ENCODE data around the gene ZFR. TPM values are rescaled to one million over a fixed set of nuclear protein-coding genes. Genes with fewer than 3 reads are reported as not detected.

Gene ZFR
- polyA plus RNA-seq, 1 experiment, result 88.6 TPM

DNA sequence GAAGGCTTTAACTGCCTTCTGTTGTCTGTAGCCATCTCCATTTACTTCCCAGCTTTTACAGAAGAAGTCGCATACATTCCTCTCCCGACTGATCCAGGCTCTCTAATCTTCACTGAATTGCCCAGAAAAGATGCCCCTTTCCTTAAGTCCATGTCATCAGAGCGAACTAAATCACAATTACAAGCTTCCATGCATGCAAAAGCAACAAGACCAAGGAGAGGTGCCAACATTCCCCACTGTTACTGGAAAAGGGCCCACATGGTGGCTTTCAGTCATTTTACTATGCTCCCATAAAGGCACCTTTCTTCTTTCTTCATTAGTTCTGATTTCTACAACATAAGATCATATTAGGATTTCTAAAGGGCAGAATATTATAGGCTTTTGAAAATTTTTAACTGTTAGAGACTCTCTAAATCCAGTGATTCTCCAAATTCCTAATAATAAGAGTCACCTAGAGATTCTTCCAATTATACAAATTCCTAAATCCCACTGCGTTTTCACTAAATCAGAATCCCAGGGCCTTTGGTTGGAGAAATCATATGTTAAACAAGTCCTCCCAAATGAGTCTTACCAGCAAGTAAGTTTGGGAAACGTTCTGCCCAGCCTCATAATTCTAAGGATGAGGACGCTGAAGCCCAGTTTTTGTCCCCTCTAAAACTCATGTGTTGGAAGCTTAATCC, 17.0 kb upstream of the ZFR start:
- no peak for DNase-seq (ENCODE audit: low read depth)
- POLR2A ChIA-PET, result no interaction called here
- Histone ChIP-seq H3K36me3 (ENCODE audit: control insufficient read depth, insufficient read depth, low read length) (no peaks in the 10 kb centered on the region), H3K4me3 (ENCODE audit: low read depth, low read length) (no peak overlapping the region), H3K27me3 (ENCODE audit: control insufficient read depth, insufficient read depth, low read length) (no peaks in the 10 kb centered on the region)
- CTCF ChIA-PET, result interaction anchor here (0.7 kb wide), 1 partner anchor 9 kb away, joined by 5 read pairs; no protein-coding TSS in a partner anchor
- TF ChIP-seq, protein P1, sequence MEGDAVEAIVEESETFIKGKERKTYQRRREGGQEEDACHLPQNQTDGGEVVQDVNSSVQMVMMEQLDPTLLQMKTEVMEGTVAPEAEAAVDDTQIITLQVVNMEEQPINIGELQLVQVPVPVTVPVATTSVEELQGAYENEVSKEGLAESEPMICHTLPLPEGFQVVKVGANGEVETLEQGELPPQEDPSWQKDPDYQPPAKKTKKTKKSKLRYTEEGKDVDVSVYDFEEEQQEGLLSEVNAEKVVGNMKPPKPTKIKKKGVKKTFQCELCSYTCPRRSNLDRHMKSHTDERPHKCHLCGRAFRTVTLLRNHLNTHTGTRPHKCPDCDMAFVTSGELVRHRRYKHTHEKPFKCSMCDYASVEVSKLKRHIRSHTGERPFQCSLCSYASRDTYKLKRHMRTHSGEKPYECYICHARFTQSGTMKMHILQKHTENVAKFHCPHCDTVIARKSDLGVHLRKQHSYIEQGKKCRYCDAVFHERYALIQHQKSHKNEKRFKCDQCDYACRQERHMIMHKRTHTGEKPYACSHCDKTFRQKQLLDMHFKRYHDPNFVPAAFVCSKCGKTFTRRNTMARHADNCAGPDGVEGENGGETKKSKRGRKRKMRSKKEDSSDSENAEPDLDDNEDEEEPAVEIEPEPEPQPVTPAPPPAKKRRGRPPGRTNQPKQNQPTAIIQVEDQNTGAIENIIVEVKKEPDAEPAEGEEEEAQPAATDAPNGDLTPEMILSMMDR (IDR thresholded peaks at IDR 0.05; ENCODE audit: insufficient read depth, low read depth, low read length), result no peak

DNA sequence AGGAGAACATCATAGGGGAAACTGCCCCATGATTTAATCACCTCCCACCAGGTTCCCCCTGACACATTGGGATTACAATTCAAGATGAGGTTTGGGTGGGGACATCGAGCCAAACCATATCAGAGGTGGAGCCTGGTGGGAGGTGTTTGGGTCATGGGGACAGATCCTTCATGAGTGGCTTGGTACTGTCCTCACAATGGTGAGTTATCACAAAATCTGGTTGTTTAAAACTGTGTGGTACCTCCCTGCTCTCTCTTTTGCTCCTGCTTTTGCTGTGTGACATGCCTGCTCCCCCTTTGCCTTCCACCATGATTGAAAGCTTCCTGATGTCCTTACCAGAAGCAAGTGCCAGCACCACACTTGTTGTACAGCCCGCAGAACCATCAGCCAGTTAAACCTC, 16.2 kb upstream of the ZFR start:
- Histone ChIP-seq H3K36me3 (ENCODE audit: control insufficient read depth, insufficient read depth, low read length) (no peaks in the 10 kb centered on the region), H3K27me3 (ENCODE audit: control insufficient read depth, insufficient read depth, low read length) (no peaks in the 10 kb centered on the region), H3K4me3 (ENCODE audit: low read depth, low read length) (no peak overlapping the region)
- DNase-seq (ENCODE audit: low read depth), result no peak
- TF ChIP-seq, protein P1 (IDR thresholded peaks at IDR 0.05; ENCODE audit: insufficient read depth, low read depth, low read length), result no peak
- ChIA-PET POLR2A (no interaction called here), CTCF (interaction anchor here (0.7 kb wide), 1 partner anchor 8 kb away, joined by 5 read pairs; no protein-coding TSS in a partner anchor)

DNA sequence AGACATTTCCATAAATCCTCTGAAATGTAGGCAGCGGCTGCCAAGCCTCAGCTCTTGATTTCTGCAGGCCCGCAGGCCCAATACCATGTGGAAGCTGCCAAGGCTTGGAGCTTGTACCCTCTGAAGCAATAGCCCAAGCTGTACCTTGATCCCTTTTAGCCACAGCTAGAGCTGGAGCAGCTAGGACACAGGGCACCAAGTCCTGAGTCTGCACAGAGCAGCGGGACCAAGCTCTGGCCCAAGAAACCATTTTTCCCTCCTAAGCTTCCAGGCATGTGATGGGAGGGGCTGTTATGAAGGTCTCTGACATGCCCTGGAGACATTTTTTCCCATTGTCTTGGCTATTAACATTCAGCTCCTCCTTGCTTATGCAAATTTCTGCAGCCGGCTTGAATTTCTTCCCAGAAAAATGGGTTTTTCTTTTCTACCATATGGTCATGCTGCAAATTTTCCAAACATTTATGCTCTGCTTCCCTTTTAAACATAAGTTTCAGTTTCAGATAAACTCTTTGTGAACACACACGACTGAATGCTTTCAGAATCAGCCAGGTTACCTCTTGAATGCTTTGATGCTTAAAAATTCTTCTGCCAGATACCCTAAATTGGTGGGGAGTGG, 14.4 kb upstream of the ZFR start:
- DNase-seq (ENCODE audit: low read depth), result no peak
- ChIA-PET CTCF (interaction anchor here (3.1 kb wide), 1 partner anchor 10 kb away, joined by 14 read pairs; no protein-coding TSS in a partner anchor), POLR2A (no interaction called here)
- Histone ChIP-seq H3K4me3 (ENCODE audit: low read depth, low read length) (no peak overlapping the region), H3K36me3 (ENCODE audit: control insufficient read depth, insufficient read depth, low read length) (no peaks in the 10 kb centered on the region), H3K27me3 (ENCODE audit: control insufficient read depth, insufficient read depth, low read length) (no peaks in the 10 kb centered on the region; the same call in 1 of the 2 replicates)
- TF ChIP-seq, protein P1 (IDR thresholded peaks at IDR 0.05; ENCODE audit: insufficient read depth, low read depth, low read length), result no peak

DNA sequence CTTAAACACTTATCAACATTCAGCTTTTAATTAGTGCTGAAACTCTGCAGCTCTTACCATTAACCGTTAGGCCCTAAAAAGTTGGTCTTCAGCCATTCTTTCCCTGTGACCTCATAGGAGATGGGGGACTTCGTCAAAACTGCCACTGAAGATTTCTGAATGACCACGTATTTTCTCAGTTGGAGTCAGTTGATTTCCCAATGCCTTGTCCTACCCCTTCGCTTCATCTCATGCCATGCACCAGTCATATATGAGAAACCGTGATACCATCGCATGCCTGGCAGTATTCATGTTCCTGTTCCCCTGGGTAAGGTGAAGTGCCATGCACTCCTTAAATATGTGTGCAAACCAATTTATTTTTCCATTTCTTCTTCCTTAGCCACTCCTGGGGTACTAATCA, 10.8 kb upstream of the ZFR start:
- CTCF ChIA-PET, result interaction anchor here (1.0 kb wide), 1 partner anchor 135 kb away, joined by 3 read pairs; no protein-coding TSS in a partner anchor
- Histone ChIP-seq H3K27me3 (ENCODE audit: control insufficient read depth, insufficient read depth, low read length) (no peaks in the 10 kb centered on the region; the same call in 1 of the 2 replicates), H3K4me3 (ENCODE audit: low read depth, low read length) (no peak overlapping the region), H3K36me3 (ENCODE audit: control insufficient read depth, insufficient read depth, low read length) (no peaks in the 10 kb centered on the region)
- TF ChIP-seq, protein P1 (IDR thresholded peaks at IDR 0.05; ENCODE audit: insufficient read depth, low read depth, low read length), result no peak
- no peak for DNase-seq (ENCODE audit: low read depth)
- POLR2A ChIA-PET, result no interaction called here

DNA sequence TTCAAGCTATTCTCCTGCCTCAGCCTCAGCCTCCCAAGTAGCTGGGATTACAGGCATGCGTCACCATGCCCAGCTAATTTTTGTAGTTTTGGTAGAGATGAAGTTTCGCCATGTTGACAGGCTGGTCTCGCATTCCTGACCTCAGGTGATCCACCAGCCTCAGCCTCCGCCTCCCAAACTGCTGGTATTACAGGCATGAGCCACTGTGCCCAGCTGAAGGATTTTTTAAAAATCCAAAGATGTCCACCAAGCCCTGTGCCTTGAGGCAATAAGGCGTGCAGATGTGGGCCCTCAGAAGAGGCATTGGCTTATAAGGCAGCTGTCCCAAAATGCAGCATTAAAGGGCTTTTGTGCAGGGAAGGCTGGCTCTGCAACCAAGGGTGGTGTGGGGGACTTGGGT, 10.3 kb upstream of the ZFR start:
- TF ChIP-seq, protein P1 (IDR thresholded peaks at IDR 0.05; ENCODE audit: insufficient read depth, low read depth, low read length), result no peak
- CTCF ChIA-PET, result interaction anchor here (1.0 to 1.1 kb wide), 2 partner anchors 136 to 142 kb away, joined by 3 read pairs; no protein-coding TSS in a partner anchor
- POLR2A ChIA-PET, result no interaction called here
- Histone ChIP-seq H3K27me3 (ENCODE audit: control insufficient read depth, insufficient read depth, low read length) (no peaks in the 10 kb centered on the region; the same call in 1 of the 2 replicates), H3K36me3 (ENCODE audit: control insufficient read depth, insufficient read depth, low read length) (no peaks in the 10 kb centered on the region), H3K4me3 (ENCODE audit: low read depth, low read length) (no peak overlapping the region)
- no peak for DNase-seq (ENCODE audit: low read depth)

Measured in BJ (cell line).